Choroid plexus epithelial cell (primary cell): ENCODE data around the gene LTF.
"Not testable (repeated sequence)": the region's sequence is repeated elsewhere in the genome, so short reads cannot be mapped to it uniquely, and the experiment has no call there.

Experiments used
- DNase-seq: peaks from one replicate; pipeline ENCODE4 v3.0.0-alpha.2; 2010; ENCODE audit warnings: low read depth
- H3K4me3 ChIP-seq: 2 replicates; pipeline ENCODE4 v1.5.1; 2011; ENCODE audit warnings: low read depth, mild to moderate bottlenecking, control low read depth, low read length, moderate library complexity
- CTCF ChIP-seq: conservative IDR thresholded peaks from 2 replicates; pipeline ENCODE4 v1.5.1; 2011; ENCODE audit warnings: low read depth, mild to moderate bottlenecking, control low read depth, inconsistent platforms, low read length, moderate library complexity

The LTF gene

GRCh38 chr3:46393554-46394434 is 70.9 kb downstream of the LTF start:
- no peak for TF ChIP-seq CTCF
- H3K4me3 ChIP-seq = no peak overlapping the region
- DNase-seq = peak; percentile 95

GRCh38 chr3:46393011-46393410 is 71.7 kb downstream of the LTF start:
- H3K4me3 ChIP-seq = no peak overlapping the region
- no peak for DNase-seq
- no peak for TF ChIP-seq CTCF

GRCh38 chr3:46391526-46391925 is 73.2 kb downstream of the LTF start:
- not testable (repeated sequence) for DNase-seq, H3K4me3 ChIP-seq

- no peak for DNase-seq
- TF ChIP-seq CTCF = no peak
- H3K4me3 ChIP-seq = no peak overlapping the region
These were observed 75.4 kb downstream of the LTF start for GRCh38 chr3:46389306-46389705.

- DNase-seq = not testable (repeated sequence)
These were observed 75.9 kb downstream of the LTF start for GRCh38 chr3:46388847-46389246.

GRCh38 chr3:46386205-46386604 is 78.5 kb downstream of the LTF start:
- H3K4me3 ChIP-seq = no peak overlapping the region
- DNase-seq = peak; percentile 67
- no peak for TF ChIP-seq CTCF

More at GRCh38 chr3:46388847-46389246, 75.9 kb downstream of the LTF start:
- not testable (repeated sequence) for H3K4me3 ChIP-seq
